OCI-LY3 (cell line): ENCODE measurements around the gene TIMM22.

Experiments
- H2AFZ ChIP-seq: fragments of 200-600, 300-600 bp; shearing (Covaris generic); 2 replicates; pipeline ENCODE4 v1.6.0; 2014; ENCODE audit warnings: antibody characterized with exemption, low read depth, low read length
- H3K27ac ChIP-seq: fragments of 200-600, 300-600 bp; sonication (generic); 2 replicates; pipeline ENCODE4 v1.5.1; 2014; ENCODE audit warnings: mild to moderate bottlenecking, low read length, moderate library complexity, mixed read lengths
- H3K27me3 ChIP-seq: fragments of 200-600, 300-600 bp; sonication (generic); 2 replicates; pipeline ENCODE4 v1.6.1; 2014; ENCODE audit warnings: low read depth, low read length, mixed read lengths
- H3K36me3 ChIP-seq: fragments of 200-600, 300-600 bp; sonication (generic); replicated peaks from 2 replicates; pipeline ENCODE3; 2014; ENCODE audit warnings: low read depth, low read length, mixed read lengths
- H3K4me1 ChIP-seq: fragments of 300-600, 200-600 bp; sonication (generic); 2 replicates; pipeline ENCODE4 v1.6.1; 2014; ENCODE audit warnings: low read length, mixed read lengths
- H3K4me2 ChIP-seq: fragments of 200-600, 300-600 bp; sonication (generic); 2 replicates; pipeline ENCODE4 v1.6.1; 2014; ENCODE audit warnings: low read length, mixed read lengths
- H3K4me3 ChIP-seq: fragments of 300-600, 200-600 bp; sonication (generic); 2 replicates; pipeline ENCODE4 v1.5.1; 2014; ENCODE audit warnings: antibody characterized with exemption, mild to moderate bottlenecking, low read length, moderate library complexity
- H3K79me2 ChIP-seq: fragments of 300-600, 200-600 bp; shearing (Covaris generic); 2 replicates; pipeline ENCODE4 v1.6.1; 2014; ENCODE audit warnings: mild to moderate bottlenecking, low read length, mixed read lengths
- H3K9ac ChIP-seq: fragments of 300-600, 200-600 bp; shearing (Covaris generic); 2 replicates; pipeline ENCODE4 v1.6.0; 2014; ENCODE audit warnings: mild to moderate bottlenecking, low read length, moderate library complexity
- H3K9me3 ChIP-seq: fragments of 200-600, 300-600 bp; shearing (Covaris generic); 2 replicates; pipeline ENCODE4 v1.6.1; 2014; ENCODE audit warnings: low read length, mixed read lengths; ENCODE audit not compliant: insufficient read depth
- H4K20me1 ChIP-seq: fragments of 200-600, 300-600 bp; sonication (generic); 2 replicates; pipeline ENCODE4 v1.6.1; 2016; ENCODE audit warnings: low read length, mixed read lengths; ENCODE audit not compliant: insufficient read depth
- CTCF ChIP-seq: fragments of 200-600, 300-600 bp; sonication (generic); IDR thresholded peaks from 2 replicates; pipeline ENCODE4 v1.5.1; 2014; ENCODE audit warnings: antibody characterized with exemption, low read length, low read depth
- EZH2phosphoT487 ChIP-seq: fragments of 200-600 bp; shearing (Covaris generic); IDR thresholded peaks from 2 replicates; pipeline ENCODE4 v1.6.1; 2018; ENCODE audit warnings: antibody characterized with exemption, mixed run types, low read depth

The TIMM22 gene

DNA sequence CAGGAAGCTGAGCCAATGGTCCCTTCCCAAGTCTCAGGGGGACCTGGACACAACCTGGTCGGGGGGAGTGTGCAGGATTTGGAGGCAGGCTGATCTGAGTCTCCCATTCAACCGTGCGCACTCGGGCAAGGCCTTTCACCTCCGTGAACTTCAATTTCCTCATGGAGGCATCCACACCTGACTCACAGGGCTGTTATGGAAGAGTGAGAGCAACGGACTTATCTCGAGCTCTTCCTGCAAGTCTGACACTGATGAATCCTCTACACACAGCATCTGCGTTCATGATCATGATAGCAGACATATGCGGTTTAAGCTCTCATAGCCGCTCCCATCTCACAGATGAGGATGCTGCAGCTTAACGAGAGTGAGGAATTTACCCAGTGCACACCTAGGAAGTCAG lies 21.6 kb downstream of the TIMM22 start:
- H2AFZ ChIP-seq = no peak overlapping the region
- no peak overlapping the region for H3K4me2 ChIP-seq
- no peak overlapping the region for H3K4me3 ChIP-seq
- no peaks in the 10 kb centered on the region for H4K20me1 ChIP-seq
- no peaks in the 10 kb centered on the region for H3K9me3 ChIP-seq
- H3K36me3 ChIP-seq = no peaks in the 10 kb centered on the region
- no peaks in the 10 kb centered on the region for H3K27me3 ChIP-seq
- no peak overlapping the region for H3K27ac ChIP-seq
- H3K79me2 ChIP-seq = no peaks in the 10 kb centered on the region
- TF ChIP-seq EZH2phosphoT487 = no peak
- no peaks in the 10 kb centered on the region for H3K4me1 ChIP-seq
- H3K9ac ChIP-seq = no peak overlapping the region

- Histone ChIP-seq H3K79me2 (no peaks in the 10 kb centered on the region), H3K36me3 (no peaks in the 10 kb centered on the region), H3K9ac (no peak overlapping the region), H3K9me3 (no peaks in the 10 kb centered on the region), H3K27me3 (no peaks in the 10 kb centered on the region), H3K4me3 (no peak overlapping the region), H3K4me2 (no peak overlapping the region), H3K27ac (no peak overlapping the region), H4K20me1 (no peaks in the 10 kb centered on the region), H3K4me1 (no peaks in the 10 kb centered on the region), H2AFZ (no peak overlapping the region)
- TF ChIP-seq EZH2phosphoT487 (no peak), CTCF (no peak)
Observed at GRCh38 chr17:1019451-1019850, 22.5 kb downstream of the TIMM22 start.

- no peaks in the 10 kb centered on the region for H4K20me1 ChIP-seq
- H3K79me2 ChIP-seq = no peaks in the 10 kb centered on the region
- no peaks in the 10 kb centered on the region for H3K9me3 ChIP-seq
- no peak overlapping the region for H3K4me2 ChIP-seq
- H3K4me1 ChIP-seq = no peaks in the 10 kb centered on the region
- no peaks in the 10 kb centered on the region for H3K27me3 ChIP-seq
- no peak for TF ChIP-seq EZH2phosphoT487
- no peaks in the 10 kb centered on the region for H3K36me3 ChIP-seq
- H3K4me3 ChIP-seq = no peak overlapping the region
- no peak overlapping the region for H2AFZ ChIP-seq
- H3K27ac ChIP-seq = no peak overlapping the region
- no peak overlapping the region for H3K9ac ChIP-seq
Observed at GRCh38 chr17:1021147-1021546, 24.2 kb downstream of the TIMM22 start.

DNA sequence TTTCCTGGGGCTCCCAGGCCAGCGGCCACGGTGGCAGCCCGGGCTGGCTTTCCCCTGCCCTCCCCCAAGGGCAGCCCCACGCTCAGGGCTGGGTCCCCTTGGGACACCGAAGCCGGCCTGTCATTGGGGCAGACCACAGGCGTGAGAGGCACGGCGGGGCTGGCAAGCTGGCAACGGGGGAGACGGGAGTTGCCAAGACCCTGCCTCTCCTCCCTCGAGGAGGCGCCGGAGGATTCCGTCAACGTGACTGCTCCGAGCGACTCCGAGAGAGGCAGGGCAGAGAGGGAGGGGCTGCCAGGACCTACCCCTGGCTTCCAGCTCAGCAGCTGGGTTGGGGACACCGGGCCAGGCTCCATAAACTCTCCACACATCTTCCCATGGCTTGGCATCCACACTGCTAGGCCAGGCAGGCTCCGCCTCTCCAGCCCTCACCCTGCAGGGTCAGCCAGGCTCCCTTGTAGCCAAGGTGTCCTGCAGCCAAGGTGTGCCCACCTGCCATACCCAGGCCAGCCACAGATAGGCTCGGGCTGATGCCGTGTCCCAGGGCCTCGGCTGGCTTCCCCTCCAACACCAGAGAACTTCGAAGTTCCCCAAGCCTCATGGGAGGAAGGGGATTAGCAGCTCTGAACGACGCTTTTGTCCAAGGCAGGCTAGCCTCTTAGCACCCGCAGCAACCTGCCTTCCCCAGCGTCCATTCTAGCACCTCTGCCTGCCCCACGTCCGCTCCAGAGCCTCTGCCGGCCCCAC lies 25.5 kb downstream of the TIMM22 start:
- no peaks in the 10 kb centered on the region for H3K79me2 ChIP-seq
- H2AFZ ChIP-seq = no peak overlapping the region
- TF ChIP-seq CTCF = no peak
- TF ChIP-seq EZH2phosphoT487 = no peak
- H4K20me1 ChIP-seq = no peaks in the 10 kb centered on the region
- no peaks in the 10 kb centered on the region for H3K36me3 ChIP-seq
- no peak overlapping the region for H3K4me2 ChIP-seq
- no peak overlapping the region for H3K27ac ChIP-seq
- H3K4me1 ChIP-seq = no peaks in the 10 kb centered on the region
- H3K4me3 ChIP-seq = no peak overlapping the region
- H3K27me3 ChIP-seq = no peaks in the 10 kb centered on the region
- H3K9me3 ChIP-seq = no peaks in the 10 kb centered on the region
- no peak overlapping the region for H3K9ac ChIP-seq

- Histone ChIP-seq H3K9me3 (no peaks in the 10 kb centered on the region), H2AFZ (no peak overlapping the region), H3K4me2 (no peak overlapping the region), H3K9ac (no peak overlapping the region), H3K79me2 (no peaks in the 10 kb centered on the region), H3K27ac (no peak overlapping the region), H3K27me3 (no peaks in the 10 kb centered on the region), H3K36me3 (no peaks in the 10 kb centered on the region), H4K20me1 (no peaks in the 10 kb centered on the region), H3K4me1 (no peaks in the 10 kb centered on the region), H3K4me3 (no peak overlapping the region)
- TF ChIP-seq CTCF = no peak
- TF ChIP-seq EZH2phosphoT487 = no peak
Observed at GRCh38 chr17:1024076-1024475, 27.1 kb downstream of the TIMM22 start.
